Trophoblast cell (in vitro differentiated cells and primary cell): ENCODE data around the gene DCLK2.

Source experiments
- DNase-seq, 2 donors: peaks; one replicate each; pipeline ENCODE4 v3.0.0-alpha.2; 2016
- H2AFZ ChIP-seq: 2 replicates; pipeline ENCODE4 v1.6.1; 2013; ENCODE audit warnings: low read length, moderate library complexity, mild to moderate bottlenecking; ENCODE audit not compliant: insufficient read depth, poor library complexity
- H2AK5ac ChIP-seq: 2 replicates; pipeline ENCODE4 v1.6.1; 2013; ENCODE audit warnings: mild to moderate bottlenecking, low read length
- H2BK120ac ChIP-seq: 2 replicates; pipeline ENCODE4 v1.6.1; 2013; ENCODE audit warnings: low read length, mild to moderate bottlenecking, moderate library complexity; ENCODE audit not compliant: insufficient read depth, poor library complexity
- H2BK12ac ChIP-seq: 2 replicates; pipeline ENCODE4 v1.6.1; 2013; ENCODE audit warnings: mild to moderate bottlenecking, low read length, moderate library complexity
- H2BK5ac ChIP-seq: 2 replicates; pipeline ENCODE4 v1.6.1; 2013; ENCODE audit warnings: low read length, low read depth, moderate library complexity, mild to moderate bottlenecking; ENCODE audit not compliant: poor library complexity
- H3K14ac ChIP-seq: 2 replicates; pipeline ENCODE4 v1.6.1; 2013; ENCODE audit warnings: mild to moderate bottlenecking, low read length
- H3K18ac ChIP-seq: 2 replicates; pipeline ENCODE4 v1.6.1; 2013; ENCODE audit warnings: mild to moderate bottlenecking, low read length
- H3K23ac ChIP-seq: 2 replicates; pipeline ENCODE4 v1.6.1; 2013; ENCODE audit warnings: low read length
- H3K27ac ChIP-seq: 2 replicates; pipeline ENCODE4 v1.5.1; 2013; ENCODE audit warnings: low read depth, mild to moderate bottlenecking, inconsistent platforms, low read length, moderate library complexity
- H3K27me3 ChIP-seq: 2 replicates; pipeline ENCODE4 v1.6.1; 2013; ENCODE audit warnings: inconsistent platforms, mild to moderate bottlenecking, low read length, moderate library complexity; ENCODE audit not compliant: insufficient read depth
- H3K36me3 ChIP-seq, 2 experiments: 1 replicate in 1 of 2; 2 replicates in 1 of 2; pipeline ENCODE4 v1.6.1; 2013; ENCODE audit warnings: low read length in 2 of 2, mild to moderate bottlenecking in 2 of 2, moderate library complexity in 1 of 2; ENCODE audit not compliant: insufficient read depth in 2 of 2, control insufficient read depth in 1 of 2
- H3K4ac ChIP-seq: 2 replicates; pipeline ENCODE4 v1.6.1; 2013; ENCODE audit warnings: low read depth, mild to moderate bottlenecking, low read length, moderate library complexity
- H3K4me1 ChIP-seq, 2 experiments: 1 replicate in 1 of 2; 2 replicates in 1 of 2; pipeline ENCODE4 v1.6.1; 2013; ENCODE audit warnings: low read length in 2 of 2, mild to moderate bottlenecking in 2 of 2, moderate library complexity in 1 of 2; ENCODE audit not compliant: insufficient read depth in 2 of 2, control insufficient read depth in 1 of 2
- H3K4me2 ChIP-seq: 2 replicates; pipeline ENCODE4 v1.6.1; 2013; ENCODE audit warnings: inconsistent platforms, mild to moderate bottlenecking, low read length, moderate library complexity
- H3K4me3 ChIP-seq: 2 replicates; pipeline ENCODE4 v1.5.1; 2013; ENCODE audit warnings: mild to moderate bottlenecking, low read depth, low read length, inconsistent platforms
- H3K79me1 ChIP-seq: one replicate; pipeline ENCODE4 v1.6.1; 2013; ENCODE audit warnings: low read length
- H3K79me2 ChIP-seq: 2 replicates; pipeline ENCODE4 v1.6.1; 2013; ENCODE audit warnings: low read length, mild to moderate bottlenecking; ENCODE audit not compliant: control insufficient read depth, insufficient read depth, poor library complexity
- H3K9ac ChIP-seq: 2 replicates; pipeline ENCODE4 v1.6.1; 2013; ENCODE audit warnings: mild to moderate bottlenecking, low read length
- H3K9me3 ChIP-seq: 2 replicates; pipeline ENCODE4 v1.6.1; 2013; ENCODE audit warnings: low read depth, mild to moderate bottlenecking, control low read depth, inconsistent platforms, low read length; ENCODE audit not compliant: insufficient read depth
- H4K12ac ChIP-seq: 2 replicates; pipeline ENCODE4 v1.6.1; 2013; ENCODE audit warnings: low read depth, mild to moderate bottlenecking, low read length, moderate library complexity
- H4K8ac ChIP-seq: 2 replicates; pipeline ENCODE4 v1.6.1; 2013; ENCODE audit warnings: low read depth, mild to moderate bottlenecking, low read length, moderate library complexity
- H4K91ac ChIP-seq: one replicate; pipeline ENCODE4 v1.6.1; 2013; ENCODE audit warnings: low read depth, mild to moderate bottlenecking, low read length, moderate library complexity
- WGBS: extraction: QIAGEN DNeasy Blood & Tissue Kit; methylation state at CpG from one replicate; pipeline ENCODE4 v1.1.7; 2013; ENCODE audit warnings: missing lambda C conversion rate; ENCODE audit not compliant: insufficient read length, insufficient coverage; ENCODE audit errors: extremely low coverage; 5-methylcytosine and 5-hydroxymethylcytosine counted together

DCLK2 gene

DNA sequence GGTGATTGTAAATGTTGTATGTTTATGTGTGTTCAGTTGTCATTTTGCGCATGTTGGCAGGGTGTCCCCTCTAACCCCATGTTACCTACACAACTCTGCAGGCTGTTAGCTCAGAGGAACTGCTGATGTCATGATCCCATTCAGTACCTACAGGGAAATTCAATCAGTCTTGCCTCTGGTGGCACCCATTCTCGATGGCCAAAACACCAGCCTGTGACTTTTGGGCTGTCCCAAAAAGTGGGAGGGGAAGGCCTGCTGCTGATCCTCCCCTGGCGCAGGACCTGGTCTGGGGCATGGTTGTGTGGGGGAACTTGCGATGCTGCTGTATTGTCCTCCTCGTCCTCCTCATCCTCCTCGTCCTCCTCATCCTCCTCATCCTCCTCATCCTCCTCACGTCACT lies 174.5 kb downstream of the DCLK2 start:
- Histone ChIP-seq H3K4me3 (no peak overlapping the region), H3K27ac (no peak overlapping the region), H3K79me1 (no peaks in the 10 kb centered on the region), H3K36me3 (no peaks in the 10 kb centered on the region), H2BK120ac (no peak overlapping the region), H3K79me2 (no peaks in the 10 kb centered on the region), H4K8ac (no peak overlapping the region), H3K23ac (no peak overlapping the region), H2BK12ac (no peak overlapping the region), H3K9me3 (peaks cover 5% of the 10 kb centered on the region), H3K14ac (no peak overlapping the region), H2AFZ (no peak overlapping the region), H3K4ac (no peak overlapping the region), H4K12ac (no peak overlapping the region), H3K4me1 (peaks cover 0 to 2% of the 10 kb centered on the region in 2 experiments), H2BK5ac (no peak overlapping the region), H3K27me3 (no peaks in the 10 kb centered on the region), H3K4me2 (no peak overlapping the region), H3K9ac (no peak overlapping the region), H2AK5ac (no peak overlapping the region), H4K91ac (no peak overlapping the region), H3K18ac (no peak overlapping the region)
- WGBS = no CpG with 5 or more reads among the region's 7 CpGs
- DNase-seq = no peak

DNA sequence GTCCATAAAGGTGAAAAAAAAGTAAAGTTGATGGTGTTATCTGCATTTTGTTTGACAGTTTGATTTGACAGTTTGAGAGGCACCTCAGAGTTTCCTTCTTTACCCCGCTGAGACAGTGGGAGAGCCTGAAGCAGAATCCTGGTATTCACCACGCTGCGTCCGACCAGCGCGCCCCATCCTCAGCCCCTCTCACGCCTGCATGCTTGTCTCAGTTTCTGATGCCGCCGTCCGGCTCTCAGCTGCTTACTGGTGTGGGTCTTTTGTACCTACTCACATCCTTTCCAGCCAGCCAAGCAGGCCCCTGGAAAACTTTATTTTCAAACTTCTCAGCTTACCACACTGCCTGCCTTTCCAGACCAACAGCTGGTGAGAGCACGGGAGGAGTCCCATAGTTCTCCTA lies 175.2 kb downstream of the DCLK2 start:
- Histone ChIP-seq H2BK12ac (no peak overlapping the region), H4K8ac (no peak overlapping the region), H2BK5ac (no peak overlapping the region), H3K18ac (no peak overlapping the region), H3K4me1 (peaks cover 0 to 2% of the 10 kb centered on the region in 2 experiments), H3K9ac (no peak overlapping the region), H3K27ac (no peak overlapping the region), H3K36me3 (no peaks in the 10 kb centered on the region), H3K79me1 (no peaks in the 10 kb centered on the region), H3K27me3 (no peaks in the 10 kb centered on the region), H2AFZ (no peak overlapping the region), H3K23ac (no peak overlapping the region), H4K12ac (no peak overlapping the region), H3K4me3 (no peak overlapping the region), H4K91ac (no peak overlapping the region), H3K4ac (no peak overlapping the region), H3K4me2 (no peak overlapping the region), H3K79me2 (no peaks in the 10 kb centered on the region), H2AK5ac (no peak overlapping the region), H3K14ac (no peak overlapping the region), H2BK120ac (no peak overlapping the region), H3K9me3 (peaks cover 5% of the 10 kb centered on the region)
- no CpG with 5 or more reads among the region's 11 CpGs for WGBS
- no peak for DNase-seq

DNA sequence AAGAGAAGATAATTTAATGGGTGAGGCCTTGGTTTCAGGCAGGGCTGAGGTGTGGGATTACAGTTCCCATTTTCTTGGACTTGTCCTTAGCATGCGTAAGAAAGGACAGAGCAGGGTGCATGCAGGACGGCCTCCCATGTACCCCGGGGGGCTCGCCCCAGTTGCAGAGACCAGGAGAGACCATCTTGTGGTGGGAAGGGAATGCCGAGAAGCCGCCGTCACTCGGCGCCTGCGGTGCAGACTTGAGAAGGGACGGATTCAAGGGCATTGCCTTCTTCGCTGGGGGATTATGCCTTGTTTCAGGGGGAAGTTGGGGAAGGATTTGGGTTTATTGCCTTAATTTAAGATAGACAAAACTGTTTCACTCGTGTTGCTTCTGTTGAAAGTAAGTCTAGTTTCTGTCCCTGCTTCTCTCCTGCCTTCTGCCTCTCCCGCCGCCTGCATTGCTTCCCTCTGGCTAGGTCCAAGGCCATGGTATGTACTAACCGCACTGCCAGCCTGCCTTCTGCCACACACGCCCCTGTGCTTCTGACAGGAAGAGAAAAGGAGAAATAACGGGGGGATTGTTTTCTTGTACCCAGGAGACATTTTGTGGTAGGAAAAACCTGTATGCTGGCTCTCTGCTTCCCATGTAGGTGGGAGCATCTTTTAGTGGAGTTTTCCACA lies 175.9 kb downstream of the DCLK2 start:
- H3K14ac ChIP-seq = no peak overlapping the region
- no peak overlapping the region for H2BK12ac ChIP-seq
- DNase-seq = no peak
- H4K91ac ChIP-seq = no peak overlapping the region
- no CpG with 5 or more reads among the region's 18 CpGs for WGBS
- H2BK120ac ChIP-seq = no peak overlapping the region
- H3K79me1 ChIP-seq = no peaks in the 10 kb centered on the region
- peaks cover 5% of the 10 kb centered on the region for H3K9me3 ChIP-seq
- H4K12ac ChIP-seq = no peak overlapping the region
- no peak overlapping the region for H3K4me3 ChIP-seq
- no peak overlapping the region for H4K8ac ChIP-seq
- H3K27me3 ChIP-seq = no peaks in the 10 kb centered on the region
- H3K27ac ChIP-seq = no peak overlapping the region
- H2AK5ac ChIP-seq = no peak overlapping the region
- H3K79me2 ChIP-seq = no peaks in the 10 kb centered on the region
- no peak overlapping the region for H3K4ac ChIP-seq
- no peak overlapping the region for H3K4me2 ChIP-seq
- H3K18ac ChIP-seq = no peak overlapping the region
- H2AFZ ChIP-seq = no peak overlapping the region
- H2BK5ac ChIP-seq = no peak overlapping the region
- no peak overlapping the region for H3K9ac ChIP-seq
- no peaks in the 10 kb centered on the region for H3K36me3 ChIP-seq
- no peak overlapping the region for H3K23ac ChIP-seq
- peaks cover 0 to 2% of the 10 kb centered on the region in 2 experiments for H3K4me1 ChIP-seq

- peaks cover 0 to 3% of the 10 kb centered on the region in 2 experiments for H3K36me3 ChIP-seq
- no peak overlapping the region for H2AK5ac ChIP-seq
- no peak overlapping the region for H3K4me2 ChIP-seq
- no peak overlapping the region for H3K23ac ChIP-seq
- no peak overlapping the region for H3K27ac ChIP-seq
- H2BK120ac ChIP-seq = no peak overlapping the region
- H4K12ac ChIP-seq = no peak overlapping the region
- no peak overlapping the region for H4K8ac ChIP-seq
- peaks cover 5% of the 10 kb centered on the region for H3K9me3 ChIP-seq
- no peak overlapping the region for H3K18ac ChIP-seq
- peaks cover 0 to 2% of the 10 kb centered on the region in 2 experiments for H3K4me1 ChIP-seq
- H4K91ac ChIP-seq = no peak overlapping the region
- H3K14ac ChIP-seq = no peak overlapping the region
- H2AFZ ChIP-seq = no peak overlapping the region
- WGBS = no CpG with 5 or more reads among the region's 16 CpGs
- no peak overlapping the region for H2BK5ac ChIP-seq
- H3K4ac ChIP-seq = no peak overlapping the region
- H2BK12ac ChIP-seq = no peak overlapping the region
- no peaks in the 10 kb centered on the region for H3K79me1 ChIP-seq
- H3K4me3 ChIP-seq = no peak overlapping the region
- H3K79me2 ChIP-seq = no peaks in the 10 kb centered on the region
- no peak for DNase-seq
- H3K27me3 ChIP-seq = no peaks in the 10 kb centered on the region
- H3K9ac ChIP-seq = no peak overlapping the region
These were observed 177.5 kb downstream of the DCLK2 start for GRCh38 chr4:150255610-150256224.
